ENCODE measurements around the gene YPEL2. TPM values are rescaled to one million over a fixed set of nuclear protein-coding genes. Genes with fewer than 3 reads are reported as not detected.

The YPEL2 gene
- polyA plus RNA-seq, 1 of the 3 experiments (the other 2 are of a cell fraction), result 3.2 TPM

DNA sequence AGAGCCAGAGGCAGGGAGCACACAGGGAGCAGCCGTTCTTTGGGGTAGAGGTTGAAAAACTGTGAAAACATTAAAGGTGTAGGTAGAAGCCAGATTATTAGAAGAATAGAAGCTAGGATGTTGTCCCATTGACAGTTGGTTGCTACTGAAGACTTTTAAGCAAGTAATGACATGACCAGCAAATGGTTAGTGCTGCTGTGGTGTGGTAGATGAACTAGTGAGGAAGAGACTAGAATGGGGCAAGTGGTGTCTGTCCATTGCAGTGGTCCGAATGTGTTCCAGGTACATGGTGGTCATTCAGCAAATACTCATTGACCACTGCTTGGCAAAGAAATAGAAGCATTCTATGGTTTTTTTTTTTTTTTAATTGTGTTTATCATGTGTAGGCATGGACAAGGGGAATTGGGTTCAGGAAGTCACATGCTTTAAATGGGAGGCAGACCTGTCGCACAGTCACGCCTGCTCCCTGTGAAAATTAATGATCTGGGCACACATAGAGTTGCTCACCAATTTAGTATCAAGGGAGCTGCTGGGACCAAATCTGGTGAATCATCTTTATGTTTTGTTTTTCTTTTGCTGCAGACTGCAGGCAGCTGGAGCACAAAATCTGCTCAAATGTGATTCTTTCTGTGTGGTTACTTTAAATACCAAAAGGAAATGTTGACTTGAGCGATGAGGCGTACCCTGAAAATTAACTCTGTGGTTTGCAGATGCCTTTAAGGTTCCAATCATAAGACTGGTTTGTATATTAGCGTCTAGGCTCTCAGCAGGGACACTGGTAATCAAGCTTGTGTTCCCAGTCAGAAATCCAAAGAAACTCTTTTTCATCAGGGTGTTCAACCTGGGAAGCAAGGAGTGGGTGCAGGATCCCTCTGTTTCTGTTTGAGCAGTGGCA lies 30.7 kb downstream of the YPEL2 start (continued):
- TF ChIP-seq, protein P1, sequence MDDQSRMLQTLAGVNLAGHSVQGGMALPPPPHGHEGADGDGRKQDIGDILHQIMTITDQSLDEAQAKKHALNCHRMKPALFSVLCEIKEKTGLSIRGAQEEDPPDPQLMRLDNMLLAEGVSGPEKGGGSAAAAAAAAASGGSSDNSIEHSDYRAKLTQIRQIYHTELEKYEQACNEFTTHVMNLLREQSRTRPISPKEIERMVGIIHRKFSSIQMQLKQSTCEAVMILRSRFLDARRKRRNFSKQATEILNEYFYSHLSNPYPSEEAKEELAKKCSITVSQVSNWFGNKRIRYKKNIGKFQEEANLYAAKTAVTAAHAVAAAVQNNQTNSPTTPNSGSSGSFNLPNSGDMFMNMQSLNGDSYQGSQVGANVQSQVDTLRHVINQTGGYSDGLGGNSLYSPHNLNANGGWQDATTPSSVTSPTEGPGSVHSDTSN (IDR thresholded peaks at IDR 0.05), result peak; percentile 92
- TF ChIP-seq SIN3A (IDR thresholded peaks at IDR 0.05; ENCODE audit: borderline replicate concordance, low read depth, low read length) (no peak), GABPA (IDR thresholded peaks at IDR 0.05; ENCODE audit: low read depth) (0 out of 2 replicates have a peak, but pooled peaks have one; percentile 12), RAD21 (IDR thresholded peaks at IDR 0.05; ENCODE audit: low read length) (no peak), SMC3 (IDR thresholded peaks at IDR 0.05; ENCODE audit: low read depth, low read length) (peak; percentile 17; the same call in 1 of the 2 replicates), RFX5 (IDR thresholded peaks at IDR 0.05; ENCODE audit: low read length) (0 out of 2 replicates have a peak, but pooled peaks have one; percentile 13)
- TF ChIP-seq, protein P2, sequence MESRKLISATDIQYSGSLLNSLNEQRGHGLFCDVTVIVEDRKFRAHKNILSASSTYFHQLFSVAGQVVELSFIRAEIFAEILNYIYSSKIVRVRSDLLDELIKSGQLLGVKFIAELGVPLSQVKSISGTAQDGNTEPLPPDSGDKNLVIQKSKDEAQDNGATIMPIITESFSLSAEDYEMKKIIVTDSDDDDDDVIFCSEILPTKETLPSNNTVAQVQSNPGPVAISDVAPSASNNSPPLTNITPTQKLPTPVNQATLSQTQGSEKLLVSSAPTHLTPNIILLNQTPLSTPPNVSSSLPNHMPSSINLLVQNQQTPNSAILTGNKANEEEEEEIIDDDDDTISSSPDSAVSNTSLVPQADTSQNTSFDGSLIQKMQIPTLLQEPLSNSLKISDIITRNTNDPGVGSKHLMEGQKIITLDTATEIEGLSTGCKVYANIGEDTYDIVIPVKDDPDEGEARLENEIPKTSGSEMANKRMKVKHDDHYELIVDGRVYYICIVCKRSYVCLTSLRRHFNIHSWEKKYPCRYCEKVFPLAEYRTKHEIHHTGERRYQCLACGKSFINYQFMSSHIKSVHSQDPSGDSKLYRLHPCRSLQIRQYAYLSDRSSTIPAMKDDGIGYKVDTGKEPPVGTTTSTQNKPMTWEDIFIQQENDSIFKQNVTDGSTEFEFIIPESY (IDR thresholded peaks at IDR 0.05; ENCODE audit: borderline replicate concordance, low read depth), result no peak; the same call in 1 of the 2 replicates

DNA sequence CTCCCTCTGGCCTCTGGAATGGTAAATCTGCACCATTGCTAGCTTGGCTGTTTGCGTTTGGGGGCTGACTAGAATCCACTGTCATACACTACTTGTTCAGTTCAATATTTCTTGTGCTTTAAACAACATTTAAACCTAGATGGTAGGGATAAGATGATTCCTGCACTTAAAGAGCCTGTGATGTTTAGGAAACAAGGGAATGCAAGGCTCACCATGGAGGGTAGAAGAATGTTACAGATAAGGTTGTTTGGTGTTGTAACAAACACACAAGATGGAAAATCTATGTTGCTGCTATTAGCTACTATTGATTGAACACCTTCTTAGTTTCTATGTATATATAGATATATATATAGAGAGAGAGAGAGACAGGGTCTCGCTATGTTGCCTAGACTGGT lies 31.4 kb downstream of the YPEL2 start:
- Histone ChIP-seq H3K9me3 (no peaks in the 10 kb centered on the region), H2AFZ (ENCODE audit: low read depth) (no peak overlapping the region), H3F3A (replicated peaks; ENCODE audit: insufficient read depth) (peaks cover 51% of the 10 kb centered on the region), H3K9ac (peak overlapping the region; percentile 38; the same call in 1 of the 2 replicates), H3K27ac (ENCODE audit: low read depth in 2 of 2, low read length in 1 of 2) (peak overlapping the region; percentile 51 to 99), H3K9me2 (no peaks in the 10 kb centered on the region), H3K4me2 (peak overlapping the region; percentile 74), H3K4me3 (ENCODE audit: low read depth in 2 of 2, low read length in 1 of 2) (no peak overlapping the region; a peak in 2 of 4 replicates), H3K4me1 (ENCODE audit: control insufficient read depth in 1 of 2, insufficient read depth in 2 of 2, low read depth in 1 of 2, low read length in 1 of 2) (peaks cover 42 to 52% of the 10 kb centered on the region in 2 experiments), H3K79me2 (ENCODE audit: insufficient read depth) (peaks cover 30% of the 10 kb centered on the region), H3K27me3 (ENCODE audit: insufficient read depth) (no peaks in the 10 kb centered on the region), H3K36me3 (replicated peaks in 1 of 2; ENCODE audit: control insufficient read depth in 1 of 2, insufficient read depth in 2 of 2, low read length in 1 of 2) (no peaks in the 10 kb centered on the region), H4K20me1 (ENCODE audit: insufficient read depth) (no peaks in the 10 kb centered on the region; the same call in 1 of the 2 replicates)
- TF ChIP-seq, protein P3, sequence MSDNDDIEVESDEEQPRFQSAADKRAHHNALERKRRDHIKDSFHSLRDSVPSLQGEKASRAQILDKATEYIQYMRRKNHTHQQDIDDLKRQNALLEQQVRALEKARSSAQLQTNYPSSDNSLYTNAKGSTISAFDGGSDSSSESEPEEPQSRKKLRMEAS (IDR thresholded peaks at IDR 0.05; ENCODE audit: low read depth), result no peak
- TF ChIP-seq SMC3 (IDR thresholded peaks at IDR 0.05; ENCODE audit: low read depth, low read length) (no peak), MEF2A (IDR thresholded peaks at IDR 0.05; ENCODE audit: borderline replicate concordance, low read depth) (no peak), FOXJ3 (CRISPR knock-in tag; IDR thresholded peaks at IDR 0.05) (no peak)
- 76% methylated on average over 2 of the region's 2 CpGs for WGBS (ENCODE audit: low lambda C conversion rate)
- no peak for DNase-seq
- CTCF ChIA-PET, result interaction anchor here (0.6 to 2.0 kb wide), 4 partner anchors 33 to 204 kb away, joined by 3 to 7 read pairs (median 5); no protein-coding TSS in a partner anchor
- POLR2A ChIA-PET, result no interaction called here

All from SK-N-SH (cell line).